A673 (cell line): ENCODE data around the gene SMIM5. TPM values are rescaled to one million over a fixed set of nuclear protein-coding genes. Genes with fewer than 3 reads are reported as not detected.

Experiments
- BruUV-seq: library from RNA; stranded (reverse); fragments of 400-500 nt; replicated peaks from 2 replicates; lab custom pipeline; 2021; lab: Mats Ljungman, UMichigan
- CTCF ChIA-PET: fragments of 300-600 bp; sonication (Branson Sonifier 250); formaldehyde crosslinking; loops from one replicate; lab custom pipeline; 2022; ENCODE audit warnings: antibody characterized with exemption; lab: Charles Lee
- POLR2A ChIA-PET: fragments of 300-600 bp; sonication (Branson Sonifier 250); formaldehyde crosslinking; loops from one replicate; lab custom pipeline; 2022; ENCODE audit warnings: antibody characterized with exemption; ENCODE audit not compliant: low non-redundant PET; lab: Charles Lee
- DNase-seq: peaks from one replicate; pipeline ENCODE4 v3.0.0-alpha.2; 2015; ENCODE audit warnings: low spot score
- H3K27ac ChIP-seq: fragments of 200-600 bp; sonication (generic); 2 replicates; pipeline ENCODE4 v1.5.1; 2016; ENCODE audit warnings: mixed run types, low read depth, mild to moderate bottlenecking, mixed read lengths, antibody characterized with exemption, low read length; ENCODE audit not compliant: poor library complexity, severe bottlenecking
- H3K27me3 ChIP-seq: fragments of 200-600 bp; sonication (generic); replicated peaks from 2 replicates; pipeline ENCODE4 v1.6.1; 2017; ENCODE audit warnings: mixed run types, low read depth, mild to moderate bottlenecking, mixed read lengths, antibody characterized with exemption, low read length; ENCODE audit not compliant: insufficient read depth, poor library complexity
- H3K36me3 ChIP-seq: fragments of 200-600 bp; sonication (generic); 2 replicates; pipeline ENCODE4 v1.6.1; 2016; ENCODE audit warnings: mixed run types, mild to moderate bottlenecking, mixed read lengths, antibody characterized with exemption, low read length; ENCODE audit not compliant: insufficient read depth, poor library complexity, severe bottlenecking
- H3K4me1 ChIP-seq: fragments of 200-600 bp; sonication (generic); 2 replicates; pipeline ENCODE4 v1.6.1; 2017; ENCODE audit warnings: mixed run types, mild to moderate bottlenecking, mixed read lengths, antibody characterized with exemption, low read length; ENCODE audit not compliant: insufficient read depth, poor library complexity, severe bottlenecking
- H3K4me3 ChIP-seq: fragments of 200-600 bp; sonication (generic); 2 replicates; pipeline ENCODE4 v1.5.1; 2016; ENCODE audit warnings: low read depth, mixed run types, mild to moderate bottlenecking, mixed read lengths, low read length; ENCODE audit not compliant: poor library complexity, severe bottlenecking
- H3K9me3 ChIP-seq: fragments of 200-600 bp; sonication (generic); 2 replicates; pipeline ENCODE4 v1.6.1; 2016; ENCODE audit warnings: mixed run types, low read depth, mild to moderate bottlenecking, mixed read lengths, antibody characterized with exemption, low read length; ENCODE audit not compliant: poor library complexity, severe bottlenecking
- EZH2 ChIP-seq: fragments of 200-600 bp; sonication (generic); IDR thresholded peaks from 2 replicates; pipeline ENCODE4 v1.6.1; 2017; ENCODE audit warnings: borderline replicate concordance, low read depth, mild to moderate bottlenecking, mixed read lengths, antibody characterized with exemption, low read length; ENCODE audit not compliant: poor library complexity, severe bottlenecking
- intact Hi-C: fragments of 100-400 bp; cut with micrococcal nuclease; formaldehyde crosslinking; loops from one replicate; pipeline ENCODE4 v1.10.0; 2022; ENCODE audit not compliant: unreplicated experiment
- total RNA-seq: library from RNA; stranded (reverse); gene quantifications from 2 replicates; pipeline ENCODE4 v1.2.3, GENCODE V29; 2021
- TF ChIP-seq, protein P1 (sequence below): fragments of 300-800, 200-600 bp; sonication (generic); conservative IDR thresholded peaks from 2 replicates; pipeline ENCODE4 v1.5.1; 2017; ENCODE audit warnings: low read depth, mild to moderate bottlenecking, antibody characterized with exemption, low read length, moderate library complexity, mixed read lengths

Gene SMIM5
- total RNA-seq, 1 experiment from 2014 or later = not detected

DNA sequence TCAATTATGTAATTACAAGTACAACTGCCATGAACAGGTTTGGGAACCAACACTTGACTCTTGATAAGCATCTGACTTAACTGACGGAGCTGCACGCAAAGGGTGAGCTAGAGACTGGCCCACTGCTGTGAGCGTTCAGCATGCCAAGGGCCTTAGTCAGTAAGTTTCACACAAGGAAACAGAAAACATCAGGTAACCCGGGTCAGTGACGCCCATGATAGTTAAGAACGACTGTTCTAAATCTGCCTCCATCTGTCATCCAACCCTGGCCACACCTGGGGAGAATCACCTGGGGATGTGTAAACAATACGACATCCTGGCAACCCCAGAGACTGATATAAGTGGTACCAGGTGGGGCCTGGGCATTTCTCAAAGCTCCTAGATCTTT lies 12.3 kb downstream of the SMIM5 start:
- no peak overlapping the region for H3K27ac ChIP-seq
- POLR2A ChIA-PET = no interaction called here

DNA sequence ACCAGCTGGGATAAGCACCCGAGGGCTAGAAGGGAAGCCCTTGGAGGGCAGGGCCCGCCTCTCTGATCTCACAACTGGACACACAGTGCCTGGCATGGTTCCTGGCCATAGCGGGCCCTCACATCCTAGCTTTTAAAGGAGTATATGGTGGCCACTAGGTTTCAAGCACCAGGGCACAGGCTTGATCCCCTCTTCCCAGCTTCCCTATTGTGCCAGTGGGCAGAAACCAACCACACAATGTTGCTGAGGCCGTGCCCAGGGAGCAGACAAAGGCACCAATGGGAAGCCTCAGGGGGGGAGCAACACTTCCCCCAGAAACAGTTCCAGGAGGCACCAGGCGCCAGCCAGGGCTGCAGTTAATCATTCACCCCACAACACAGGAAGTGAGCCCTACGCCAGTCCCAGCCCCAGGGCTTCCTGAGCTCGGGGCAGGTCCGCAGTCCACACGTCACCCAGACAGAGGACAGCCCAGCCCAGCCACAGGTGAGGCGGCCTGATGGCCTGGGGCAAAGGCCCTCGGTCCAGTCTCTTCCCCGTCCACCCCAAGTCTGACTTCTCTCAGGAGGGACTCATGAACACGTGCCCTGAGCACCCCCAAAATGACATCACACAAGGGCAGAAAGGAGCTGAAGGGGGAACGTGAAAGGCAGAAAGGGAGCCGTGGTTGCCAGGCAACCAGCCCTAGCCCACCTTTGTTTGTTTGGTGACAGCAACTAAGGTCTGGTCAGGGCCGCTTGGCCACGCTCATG lies 12.8 kb downstream of the SMIM5 start:
- CTCF ChIA-PET = no interaction called here
- no peaks in the 10 kb centered on the region for H3K9me3 ChIP-seq
- POLR2A ChIA-PET = no interaction called here
- BruUV-seq = no TSS peak
- peaks cover 4% of the 10 kb centered on the region for H3K36me3 ChIP-seq
- no peak for DNase-seq
- intact Hi-C loops = no loop called here
- no peaks in the 10 kb centered on the region for H3K4me1 ChIP-seq
- H3K4me3 ChIP-seq = no peak overlapping the region
- no peak overlapping the region for H3K27ac ChIP-seq
- TF ChIP-seq, protein P1, sequence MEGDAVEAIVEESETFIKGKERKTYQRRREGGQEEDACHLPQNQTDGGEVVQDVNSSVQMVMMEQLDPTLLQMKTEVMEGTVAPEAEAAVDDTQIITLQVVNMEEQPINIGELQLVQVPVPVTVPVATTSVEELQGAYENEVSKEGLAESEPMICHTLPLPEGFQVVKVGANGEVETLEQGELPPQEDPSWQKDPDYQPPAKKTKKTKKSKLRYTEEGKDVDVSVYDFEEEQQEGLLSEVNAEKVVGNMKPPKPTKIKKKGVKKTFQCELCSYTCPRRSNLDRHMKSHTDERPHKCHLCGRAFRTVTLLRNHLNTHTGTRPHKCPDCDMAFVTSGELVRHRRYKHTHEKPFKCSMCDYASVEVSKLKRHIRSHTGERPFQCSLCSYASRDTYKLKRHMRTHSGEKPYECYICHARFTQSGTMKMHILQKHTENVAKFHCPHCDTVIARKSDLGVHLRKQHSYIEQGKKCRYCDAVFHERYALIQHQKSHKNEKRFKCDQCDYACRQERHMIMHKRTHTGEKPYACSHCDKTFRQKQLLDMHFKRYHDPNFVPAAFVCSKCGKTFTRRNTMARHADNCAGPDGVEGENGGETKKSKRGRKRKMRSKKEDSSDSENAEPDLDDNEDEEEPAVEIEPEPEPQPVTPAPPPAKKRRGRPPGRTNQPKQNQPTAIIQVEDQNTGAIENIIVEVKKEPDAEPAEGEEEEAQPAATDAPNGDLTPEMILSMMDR = no peak
- TF ChIP-seq EZH2 = no peak
- no peaks in the 10 kb centered on the region for H3K27me3 ChIP-seq

More for the DNA sequence above, 12.3 kb downstream of the SMIM5 start:
- CTCF ChIA-PET = interaction anchor here (0.7 to 1.0 kb wide), 3 partner anchors 11 to 104 kb away, joined by 3 to 5 read pairs (median 4); no protein-coding TSS in a partner anchor
- no TSS peak for BruUV-seq
- DNase-seq = no peak
- intact Hi-C loops = no loop called here
- no peaks in the 10 kb centered on the region for H3K4me1 ChIP-seq
- H3K36me3 ChIP-seq = no peaks in the 10 kb centered on the region
- no peaks in the 10 kb centered on the region for H3K27me3 ChIP-seq
- no peak overlapping the region for H3K4me3 ChIP-seq
- H3K9me3 ChIP-seq = no peaks in the 10 kb centered on the region
- TF ChIP-seq, protein P1 = no peak
- TF ChIP-seq EZH2 = no peak

DNA sequence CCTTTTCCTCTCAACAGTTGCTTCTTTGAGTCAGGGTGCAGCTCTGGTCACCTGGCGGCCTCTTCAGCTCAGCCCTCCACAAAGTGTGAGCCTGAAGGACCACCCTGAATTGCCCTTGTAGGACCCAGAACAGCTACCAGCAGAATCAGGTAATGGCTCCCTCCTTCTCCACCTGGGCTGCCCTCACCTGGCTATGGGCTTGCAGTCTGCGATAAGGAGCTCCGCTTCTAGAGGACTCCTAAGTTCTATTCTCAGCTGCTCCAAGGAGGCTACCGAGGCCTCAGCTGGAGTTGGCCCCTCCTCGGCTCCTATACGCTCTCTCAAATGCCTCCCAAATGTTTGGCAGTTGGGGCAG lies 13.4 kb downstream of the SMIM5 start:
- Histone ChIP-seq H3K4me1 (no peaks in the 10 kb centered on the region), H3K27ac (no peak overlapping the region), H3K27me3 (no peaks in the 10 kb centered on the region), H3K4me3 (no peak overlapping the region), H3K9me3 (no peaks in the 10 kb centered on the region), H3K36me3 (peaks cover 4% of the 10 kb centered on the region)
- ChIA-PET CTCF (no interaction called here), POLR2A (no interaction called here)
- no TSS peak for BruUV-seq
- intact Hi-C loops = no loop called here
- no peak for DNase-seq
- no peak for TF ChIP-seq EZH2
- TF ChIP-seq, protein P1 = no peak
